Uterus (tissue), 4 donors: ENCODE measurements around the gene CYP27A1. TPM values are rescaled to one million over a fixed set of nuclear protein-coding genes. Genes with fewer than 3 reads are reported as not detected.

Experiments
- DNase-seq, 2 donors: peaks; one replicate each; pipeline ENCODE4 v3.0.0-alpha.2; 2019 to 2020
- H3K27ac ChIP-seq, 2 donors: fragments of 200-600 bp; sonication (generic); 1 replicate in 1 of 2; 2 replicates in 1 of 2; pipeline ENCODE4 v1.5.1; 2016 to 2018
- H3K27me3 ChIP-seq, 2 donors: fragments of 200-600 bp; sonication (generic); one replicate each; pipeline ENCODE4 v1.5.1; 2018 to 2019; ENCODE audit warnings: control low read depth in 1 of 2
- H3K36me3 ChIP-seq, 2 donors: fragments of 200-600 bp; sonication (generic); one replicate each; pipeline ENCODE4 v1.5.1; 2019; ENCODE audit warnings: control low read depth in 1 of 2
- H3K4me1 ChIP-seq, 2 donors: fragments of 200-600 bp; sonication (generic); one replicate each; pipeline ENCODE4 v1.5.1; 2018 to 2019; ENCODE audit warnings: control low read depth in 1 of 2
- H3K4me3 ChIP-seq, 2 donors: fragments of 200-600 bp; sonication (generic); 1 replicate in 1 of 2; 2 replicates in 1 of 2; pipeline ENCODE4 v1.5.1; 2018 to 2019; ENCODE audit warnings: mild to moderate bottlenecking in 1 of 2
- H3K9me3 ChIP-seq, 2 donors: fragments of 200-600 bp; sonication (generic); one replicate each; pipeline ENCODE4 v1.5.1; 2019; ENCODE audit warnings: control low read depth in 1 of 2
- CTCF ChIP-seq, 4 experiments: fragments of 200-600 bp in 2 of 4; fragments of 450-650 bp in 2 of 4; sonication (generic) in 2 of 4; IDR thresholded peaks; one replicate each; pipeline ENCODE4 v1.5.1; 2016 to 2019; ENCODE audit warnings: antibody characterized with exemption in 4 of 4, mild to moderate bottlenecking in 2 of 4, moderate library complexity in 1 of 4
- POLR2A ChIP-seq, 2 donors: fragments of 450-650 bp; IDR thresholded peaks; one replicate each; pipeline ENCODE4 v1.6.1; 2016; ENCODE audit warnings: antibody characterized with exemption in 2 of 2, mild to moderate bottlenecking in 1 of 2, moderate library complexity in 1 of 2
- intact Hi-C: fragments of 100-400 bp; cut with DNase I; formaldehyde crosslinking; loops from one replicate; pipeline ENCODE4 v1.15.1; 2023; ENCODE audit warnings: low total_unique reads
- total RNA-seq, 4 donors: library from RNA; depleted of rRNA in 3 of 4; stranded (reverse); fragments of >200 nt in 3 of 4; gene quantifications; one replicate each; pipeline versions ENCODE4 v1.1.0 to v1.2.4, GENCODE V29; 2014 to 2023
- donor health status: DM: yes; HTN: yes; CAD: no.

CYP27A1 gene
- total RNA-seq, 4 donors from 2014 or later: 4.1 to 15.7 (median 8.7) TPM

GRCh38 chr2:218849721-218850120 lies 67.8 kb downstream of the CYP27A1 start:
- no peak for DNase-seq
- intact Hi-C loops: no loop called here
- Histone ChIP-seq H3K4me3 (no peak overlapping the region), H3K36me3 (no peaks in the 10 kb centered on the region), H3K9me3 (no peaks in the 10 kb centered on the region), H3K27ac (no peak overlapping the region), H3K27me3 (peaks cover 0 to 5% of the 10 kb centered on the region in 2 donors), H3K4me1 (no peaks in the 10 kb centered on the region)
- TF ChIP-seq POLR2A (IDR thresholded peaks at IDR 0.05): no peak
- TF ChIP-seq CTCF (IDR thresholded peaks at IDR 0.05): no peak

GRCh38 chr2:218850796-218851195 lies 68.8 kb downstream of the CYP27A1 start:
- H3K27me3 ChIP-seq: peaks cover 0 to 5% of the 10 kb centered on the region in 2 donors
- no peaks in the 10 kb centered on the region for H3K4me1 ChIP-seq
- no peak overlapping the region for H3K4me3 ChIP-seq
- no peaks in the 10 kb centered on the region for H3K36me3 ChIP-seq
- H3K9me3 ChIP-seq: no peaks in the 10 kb centered on the region
- TF ChIP-seq POLR2A (IDR thresholded peaks at IDR 0.05): no peak
- no peak for TF ChIP-seq CTCF (IDR thresholded peaks at IDR 0.05)
- intact Hi-C loops: no loop called here
- H3K27ac ChIP-seq: no peak overlapping the region
- no peak for DNase-seq

GRCh38 chr2:218851286-218851685 lies 69.3 kb downstream of the CYP27A1 start:
- TF ChIP-seq POLR2A (IDR thresholded peaks at IDR 0.05) (no peak), CTCF (IDR thresholded peaks at IDR 0.05) (no peak)
- H3K27me3 ChIP-seq: peaks cover 0 to 5% of the 10 kb centered on the region in 2 donors
- no peak overlapping the region for H3K27ac ChIP-seq
- H3K9me3 ChIP-seq: no peaks in the 10 kb centered on the region
- no peaks in the 10 kb centered on the region for H3K4me1 ChIP-seq
- H3K36me3 ChIP-seq: no peaks in the 10 kb centered on the region
- H3K4me3 ChIP-seq: no peak overlapping the region
- intact Hi-C loops: no loop called here
- no peak for DNase-seq

DNA sequence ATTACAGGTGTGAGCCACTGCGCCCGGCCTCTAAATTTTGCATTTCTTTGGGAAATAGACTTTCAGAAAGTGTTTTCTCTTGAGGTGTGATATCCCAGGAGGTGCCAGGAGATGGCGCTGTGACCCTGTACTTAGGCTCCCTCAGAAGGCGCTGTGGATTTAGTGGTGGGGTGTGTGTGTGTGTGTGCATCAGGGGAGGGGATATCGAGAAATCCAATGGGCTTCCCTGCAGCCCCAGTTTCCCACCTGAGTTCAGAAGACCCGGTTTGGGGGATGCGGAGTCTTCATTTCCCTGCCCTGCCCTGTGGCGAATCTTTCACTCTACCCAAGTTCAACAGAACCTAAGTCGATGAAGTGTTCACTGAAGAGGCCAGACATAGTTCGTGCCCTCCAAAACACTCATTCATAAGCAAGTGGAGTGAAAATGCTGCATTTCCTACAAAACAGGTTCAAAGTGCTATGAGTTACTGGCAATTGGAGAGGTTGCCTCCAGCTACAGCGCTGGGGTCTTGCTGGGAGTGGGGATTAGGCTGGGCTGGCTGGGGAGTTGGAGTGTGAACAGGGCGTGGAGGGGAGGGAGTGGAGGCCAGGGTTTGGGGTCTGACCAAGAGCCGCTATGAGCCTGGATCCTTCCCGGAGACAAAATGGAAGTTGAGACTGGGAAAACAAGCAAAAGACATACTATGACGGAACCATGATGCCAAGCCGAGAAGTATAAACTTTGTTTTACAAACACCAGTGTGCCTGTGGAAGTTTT lies 71.1 kb downstream of the CYP27A1 start:
- Histone ChIP-seq H3K9me3 (no peaks in the 10 kb centered on the region), H3K27me3 (peaks cover 0 to 5% of the 10 kb centered on the region in 2 donors), H3K4me3 (no peak overlapping the region), H3K36me3 (no peaks in the 10 kb centered on the region), H3K4me1 (no peaks in the 10 kb centered on the region), H3K27ac (no peak overlapping the region)
- TF ChIP-seq POLR2A (IDR thresholded peaks at IDR 0.05) (no peak), CTCF (IDR thresholded peaks at IDR 0.05) (peak; percentile 30 to 52 (median 42))
- intact Hi-C loops: no loop called here
- peak in 1 of 2 donors; percentile 27 for DNase-seq

DNA sequence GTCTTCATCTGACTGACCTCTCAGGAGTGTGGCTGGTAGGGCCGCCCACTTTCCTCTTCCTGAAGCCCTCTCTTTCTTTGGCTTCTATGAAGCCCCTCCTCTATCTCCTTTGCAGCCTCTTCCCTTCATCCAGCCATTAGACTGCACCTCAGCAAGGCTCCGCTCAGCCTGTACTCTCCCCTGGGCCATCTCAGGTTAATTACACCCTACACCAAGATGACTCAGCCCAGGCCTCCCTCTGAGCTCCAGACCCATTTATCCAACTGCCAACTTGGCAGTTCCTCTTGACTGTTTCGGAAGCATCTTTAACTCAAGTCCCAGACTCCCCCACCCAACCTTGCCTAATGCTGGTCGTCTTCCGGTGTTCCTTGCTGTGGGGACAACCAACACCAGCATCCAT lies 71.8 kb downstream of the CYP27A1 start:
- H3K9me3 ChIP-seq: no peaks in the 10 kb centered on the region
- H3K27me3 ChIP-seq: peaks cover 0 to 5% of the 10 kb centered on the region in 2 donors
- H3K4me3 ChIP-seq: no peak overlapping the region
- intact Hi-C loops: no loop called here
- no peaks in the 10 kb centered on the region for H3K36me3 ChIP-seq
- no peak overlapping the region for H3K27ac ChIP-seq
- no peak for TF ChIP-seq POLR2A (IDR thresholded peaks at IDR 0.05)
- no peak for TF ChIP-seq CTCF (IDR thresholded peaks at IDR 0.05)
- H3K4me1 ChIP-seq: no peaks in the 10 kb centered on the region
- DNase-seq: no peak
